Fibroblast of the aortic adventitia (primary cell): ENCODE results near the gene UBE3B. TPM values are rescaled to one million over a fixed set of nuclear protein-coding genes. Genes with fewer than 3 reads are reported as not detected.

Experiments
- DNase-seq: peaks from one replicate; pipeline ENCODE4 v3.0.0-alpha.2; 2010; ENCODE audit warnings: low read depth
- H3K4me3 ChIP-seq: 2 replicates; pipeline ENCODE4 v1.5.1; 2011; ENCODE audit warnings: low read depth, mild to moderate bottlenecking, control low read depth, low read length, moderate library complexity
- total RNA-seq: library from RNA; depleted of rRNA; stranded (reverse); fragments of >200 nt; gene quantifications from 2 replicates; pipeline ENCODE4 v1.2.3, GENCODE V29; 2012; ENCODE audit warnings: low replicate concordance
- TF ChIP-seq, protein P1 (sequence below): IDR thresholded peaks from 2 replicates; pipeline ENCODE4 v1.5.1; 2011; ENCODE audit warnings: mild to moderate bottlenecking, low read length, control low read depth, inconsistent platforms; ENCODE audit not compliant: insufficient read depth

The UBE3B gene
- total RNA-seq, 1 donor: 43.0 TPM

DNA sequence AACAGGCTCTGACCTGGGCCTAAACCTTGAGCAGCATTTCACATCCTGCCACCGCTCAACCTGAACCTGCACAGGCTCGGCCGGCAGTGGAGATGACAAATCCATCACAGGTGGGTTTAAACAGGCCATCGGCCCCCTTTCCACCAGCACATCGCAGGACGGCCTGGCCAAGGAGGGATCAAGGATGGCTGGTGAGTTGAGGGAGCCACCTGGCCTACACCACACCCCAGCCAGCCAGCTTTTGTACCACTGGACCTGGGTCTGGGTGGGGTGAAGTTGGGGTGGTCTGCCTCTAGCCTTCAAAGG, 81.7 kb downstream of the UBE3B start:
- no peak overlapping the region for H3K4me3 ChIP-seq
- TF ChIP-seq, protein P1, sequence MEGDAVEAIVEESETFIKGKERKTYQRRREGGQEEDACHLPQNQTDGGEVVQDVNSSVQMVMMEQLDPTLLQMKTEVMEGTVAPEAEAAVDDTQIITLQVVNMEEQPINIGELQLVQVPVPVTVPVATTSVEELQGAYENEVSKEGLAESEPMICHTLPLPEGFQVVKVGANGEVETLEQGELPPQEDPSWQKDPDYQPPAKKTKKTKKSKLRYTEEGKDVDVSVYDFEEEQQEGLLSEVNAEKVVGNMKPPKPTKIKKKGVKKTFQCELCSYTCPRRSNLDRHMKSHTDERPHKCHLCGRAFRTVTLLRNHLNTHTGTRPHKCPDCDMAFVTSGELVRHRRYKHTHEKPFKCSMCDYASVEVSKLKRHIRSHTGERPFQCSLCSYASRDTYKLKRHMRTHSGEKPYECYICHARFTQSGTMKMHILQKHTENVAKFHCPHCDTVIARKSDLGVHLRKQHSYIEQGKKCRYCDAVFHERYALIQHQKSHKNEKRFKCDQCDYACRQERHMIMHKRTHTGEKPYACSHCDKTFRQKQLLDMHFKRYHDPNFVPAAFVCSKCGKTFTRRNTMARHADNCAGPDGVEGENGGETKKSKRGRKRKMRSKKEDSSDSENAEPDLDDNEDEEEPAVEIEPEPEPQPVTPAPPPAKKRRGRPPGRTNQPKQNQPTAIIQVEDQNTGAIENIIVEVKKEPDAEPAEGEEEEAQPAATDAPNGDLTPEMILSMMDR: no peak
- no peak for DNase-seq

DNA sequence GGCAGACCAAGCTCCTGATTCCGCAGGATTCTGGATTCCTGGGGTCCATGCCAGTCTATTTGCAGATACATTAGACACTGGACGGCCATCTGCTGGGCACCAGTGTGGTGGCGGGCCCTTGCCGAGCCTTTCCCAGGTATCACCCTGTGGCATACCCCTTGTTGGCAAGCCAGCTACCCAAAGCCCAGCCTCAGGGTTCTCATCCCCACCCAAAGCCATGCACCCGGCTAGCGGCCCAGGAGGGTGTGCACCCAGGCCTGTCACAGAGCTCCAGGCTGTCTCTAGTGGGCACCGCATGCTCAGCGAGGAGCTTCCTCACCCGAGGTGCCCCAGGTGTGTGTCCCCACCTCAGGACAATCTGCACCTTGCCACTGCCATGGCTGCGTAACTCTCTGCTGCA, 82.2 kb downstream of the UBE3B start:
- no peak overlapping the region for H3K4me3 ChIP-seq
- TF ChIP-seq, protein P1: no peak
- no peak for DNase-seq

DNA sequence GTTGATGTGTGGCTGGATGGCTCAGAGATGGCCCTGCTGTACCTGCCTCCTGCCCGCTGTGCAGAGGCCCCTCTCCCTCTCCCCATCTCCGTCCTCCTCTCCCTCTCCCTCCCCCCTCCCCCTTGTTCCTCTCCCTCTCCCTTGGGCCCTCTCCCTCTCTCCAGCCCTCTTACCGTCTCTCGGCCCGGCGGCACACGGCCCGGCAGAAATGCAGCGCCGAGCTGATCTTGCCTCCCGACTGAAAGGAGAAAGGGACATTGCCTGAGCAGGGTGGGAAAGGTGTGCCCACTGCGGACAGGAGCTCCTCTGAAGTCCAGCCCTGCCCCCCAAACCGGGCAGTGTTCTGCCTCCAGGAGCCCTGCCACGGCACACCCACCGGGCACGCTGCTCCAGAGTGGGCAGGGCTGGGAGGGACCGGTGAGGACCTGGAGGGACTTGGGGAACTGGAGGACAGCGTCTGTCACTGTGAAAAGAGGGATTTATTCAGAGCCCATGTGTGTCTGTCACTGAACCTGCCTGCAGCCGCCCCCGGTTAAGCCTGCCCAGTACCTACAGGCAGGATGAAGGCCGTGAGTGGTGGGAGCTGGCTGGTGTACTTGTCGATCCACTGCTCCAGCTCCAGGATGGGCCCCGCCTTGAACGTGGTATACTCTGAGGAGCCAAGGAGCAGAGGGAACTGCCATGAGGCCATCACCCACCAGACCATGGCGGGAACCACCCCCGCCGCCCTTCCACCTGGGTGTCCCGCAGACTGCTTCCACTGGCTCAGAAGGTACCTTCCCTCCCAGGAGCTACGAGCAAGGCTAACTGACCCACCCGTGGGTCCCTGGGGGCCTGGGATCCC, 83.7 kb downstream of the UBE3B start:
- DNase-seq: no peak
- TF ChIP-seq, protein P1: no peak
- no peak overlapping the region for H3K4me3 ChIP-seq

DNA sequence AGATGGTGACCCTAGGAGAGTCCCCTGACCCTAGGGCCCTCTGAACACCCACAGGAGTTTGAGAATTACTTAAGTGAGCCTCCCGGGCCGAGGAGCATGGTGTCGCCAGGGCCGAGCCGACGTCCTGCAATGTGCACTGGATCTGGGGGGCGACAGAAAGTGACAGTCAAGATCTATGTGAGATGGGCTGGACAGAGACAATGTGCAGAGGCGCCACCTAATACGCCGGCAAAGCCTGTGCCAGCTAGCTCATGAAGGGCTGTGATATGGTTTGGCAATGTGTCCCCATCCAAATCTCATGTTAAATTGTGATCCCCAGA, 84.2 kb downstream of the UBE3B start:
- TF ChIP-seq, protein P1: no peak
- H3K4me3 ChIP-seq: no peak overlapping the region
- no peak for DNase-seq

DNA sequence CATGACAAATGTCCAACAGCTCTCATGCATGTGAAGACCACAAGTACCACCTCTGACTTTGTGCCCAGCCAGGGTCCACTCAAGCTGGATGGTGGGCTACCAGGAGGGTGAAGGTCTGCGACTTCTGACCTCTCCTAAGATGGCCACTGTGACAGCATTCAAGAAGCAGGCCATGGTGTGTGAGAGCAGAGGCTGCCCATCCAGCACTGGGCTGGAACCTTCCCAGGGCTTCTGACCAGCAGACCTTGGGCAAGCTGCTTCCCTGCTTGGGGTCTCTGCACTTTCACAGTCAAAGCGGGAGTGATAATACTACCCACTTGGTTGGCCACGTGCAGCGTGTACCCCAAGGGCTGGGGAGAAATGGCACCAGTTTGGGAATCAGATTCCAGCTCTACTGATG, 85.4 kb downstream of the UBE3B start:
- TF ChIP-seq, protein P1: no peak
- H3K4me3 ChIP-seq: no peak overlapping the region
- DNase-seq: no peak

DNA sequence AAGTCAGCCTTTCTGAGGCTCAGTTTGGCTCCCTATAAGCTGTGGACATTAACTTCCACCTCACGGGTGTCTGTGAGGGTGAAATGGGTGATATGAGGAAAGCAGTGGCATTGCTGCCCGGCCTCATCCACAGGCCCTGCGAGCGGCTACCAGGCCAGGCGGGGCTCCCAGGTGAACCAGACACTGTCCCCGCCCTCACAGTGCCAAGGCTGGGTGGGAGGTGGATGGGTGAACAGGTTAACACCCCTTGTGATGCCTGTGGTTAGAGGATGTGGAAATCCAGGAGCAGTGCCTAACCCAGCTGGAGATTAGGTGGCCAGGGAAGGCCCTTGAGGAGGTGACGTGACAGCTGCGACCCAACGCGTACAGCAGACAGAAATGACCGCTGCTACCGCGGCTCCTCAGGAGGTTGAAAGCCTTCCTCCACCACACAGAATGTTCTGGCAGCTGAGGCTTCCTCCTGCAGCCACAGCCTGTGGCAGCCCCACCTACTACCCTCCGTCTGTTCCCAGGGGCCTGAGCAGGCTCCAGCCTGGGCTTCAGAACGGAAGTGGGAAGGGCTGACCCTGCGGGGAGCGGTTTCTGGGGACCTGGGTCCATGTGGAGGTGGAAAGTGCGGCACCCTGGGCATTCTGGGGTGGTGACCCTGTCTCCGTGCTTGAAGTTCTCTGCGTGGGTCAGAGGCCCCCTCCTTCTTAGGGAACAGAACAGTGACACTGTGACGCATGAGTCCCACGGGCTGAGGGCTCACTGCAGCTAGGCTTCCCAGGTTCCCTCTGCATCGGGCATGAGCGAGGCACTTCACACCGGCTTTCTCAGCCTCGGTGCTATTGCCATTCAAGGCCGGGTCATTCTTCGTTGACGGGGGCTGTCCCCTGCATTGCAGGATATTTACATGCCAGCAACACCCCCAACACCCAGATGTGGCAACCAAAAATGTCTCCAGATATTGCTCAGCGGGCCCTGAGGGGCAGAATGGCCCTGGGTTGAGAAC, 86.2 kb downstream of the UBE3B start:
- H3K4me3 ChIP-seq: no peak overlapping the region
- TF ChIP-seq, protein P1: no peak
- DNase-seq: no peak
